ENCODE results near the gene UCK2.

UCK2 gene

DNA sequence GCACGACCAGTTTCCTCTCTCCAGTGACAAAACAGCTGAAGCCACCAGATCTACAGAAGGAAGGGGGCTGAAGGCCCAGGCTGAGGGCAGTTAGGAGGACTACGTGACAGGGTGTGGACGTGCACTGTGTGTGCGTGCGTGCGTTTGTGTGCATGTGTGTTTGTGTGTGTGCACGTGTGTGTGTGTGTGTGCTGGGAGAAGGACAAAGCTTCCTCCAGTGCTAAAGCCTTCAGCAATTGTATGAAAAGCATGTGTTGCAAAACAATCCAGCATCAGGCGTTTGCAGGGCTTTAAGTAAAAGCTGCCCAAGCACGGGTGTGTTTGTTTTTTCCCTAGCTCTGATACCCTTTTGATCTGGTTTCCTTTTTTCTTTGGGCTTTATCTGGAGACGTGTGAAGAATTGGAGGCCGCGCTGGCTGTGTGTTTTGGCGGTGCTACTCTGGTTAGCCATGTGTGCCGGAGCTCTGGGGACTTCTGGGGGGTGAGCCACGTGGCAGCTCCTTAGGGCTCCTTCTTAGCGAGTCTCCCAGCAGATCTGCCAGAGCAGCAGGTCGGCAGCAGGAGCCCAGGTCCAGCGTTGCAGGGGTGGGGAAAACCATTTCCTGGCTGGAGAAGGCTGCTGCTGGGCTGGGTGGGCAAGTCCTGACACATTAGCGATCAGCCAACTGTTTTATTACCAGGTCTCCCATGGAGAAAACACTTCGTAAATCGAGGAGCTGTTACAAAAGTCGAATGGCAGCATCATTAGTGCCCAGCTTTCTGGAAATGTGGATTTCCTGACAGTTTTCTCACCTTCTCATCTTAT lies 73.4 kb downstream of the UCK2 start:
- peak; percentile 37 for DNase-seq (ENCODE audit: low spot score)

- no peak for DNase-seq (ENCODE audit: low spot score)
These were observed 75.2 kb downstream of the UCK2 start for GRCh38 chr1:165902565-165902964.

- no peak for DNase-seq (ENCODE audit: low spot score)
These were observed 76.3 kb downstream of the UCK2 start for GRCh38 chr1:165903672-165904071.

GRCh38 chr1:165904948-165905347 lies 77.5 kb downstream of the UCK2 start:
- DNase-seq (ENCODE audit: low spot score), result no peak

GRCh38 chr1:165905853-165906252 lies 78.4 kb downstream of the UCK2 start:
- no peak for DNase-seq (ENCODE audit: low spot score)

- no peak for DNase-seq (ENCODE audit: low spot score)
These were observed 79.9 kb downstream of the UCK2 start for GRCh38 chr1:165907256-165907857.

DNA sequence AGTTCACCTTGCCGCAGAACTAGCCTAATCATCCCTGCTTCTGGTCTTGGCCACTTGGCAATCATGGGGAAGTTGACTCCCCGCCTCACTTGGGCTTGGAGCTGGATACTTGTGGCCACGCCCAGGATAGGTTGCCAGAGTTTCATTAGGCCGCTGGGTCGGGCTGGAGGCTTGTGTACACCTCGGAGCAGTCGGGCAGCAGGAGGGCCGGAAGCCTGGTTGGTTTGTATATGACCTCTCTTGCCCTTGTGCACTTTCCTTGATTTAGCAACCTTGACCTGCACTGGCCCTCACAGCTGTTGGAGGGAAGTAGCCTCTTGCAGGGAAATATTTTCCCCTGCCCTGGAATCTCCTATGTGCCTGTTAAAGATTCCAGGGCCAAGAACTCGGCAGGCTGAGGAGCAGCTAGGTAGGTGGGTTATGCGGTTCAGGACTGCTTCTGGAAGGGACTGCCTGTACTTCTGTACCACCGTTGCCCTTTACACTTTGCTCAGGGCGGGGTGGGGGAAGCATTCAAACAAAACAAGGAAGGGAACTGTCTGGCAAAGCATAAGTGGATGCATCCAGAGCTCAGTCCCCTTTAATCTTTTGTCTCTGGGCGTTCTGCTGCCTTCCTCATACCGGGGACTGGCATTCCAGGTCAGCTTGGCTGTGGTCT lies 83.5 kb downstream of the UCK2 start:
- DNase-seq (ENCODE audit: low spot score), result no peak

DNA sequence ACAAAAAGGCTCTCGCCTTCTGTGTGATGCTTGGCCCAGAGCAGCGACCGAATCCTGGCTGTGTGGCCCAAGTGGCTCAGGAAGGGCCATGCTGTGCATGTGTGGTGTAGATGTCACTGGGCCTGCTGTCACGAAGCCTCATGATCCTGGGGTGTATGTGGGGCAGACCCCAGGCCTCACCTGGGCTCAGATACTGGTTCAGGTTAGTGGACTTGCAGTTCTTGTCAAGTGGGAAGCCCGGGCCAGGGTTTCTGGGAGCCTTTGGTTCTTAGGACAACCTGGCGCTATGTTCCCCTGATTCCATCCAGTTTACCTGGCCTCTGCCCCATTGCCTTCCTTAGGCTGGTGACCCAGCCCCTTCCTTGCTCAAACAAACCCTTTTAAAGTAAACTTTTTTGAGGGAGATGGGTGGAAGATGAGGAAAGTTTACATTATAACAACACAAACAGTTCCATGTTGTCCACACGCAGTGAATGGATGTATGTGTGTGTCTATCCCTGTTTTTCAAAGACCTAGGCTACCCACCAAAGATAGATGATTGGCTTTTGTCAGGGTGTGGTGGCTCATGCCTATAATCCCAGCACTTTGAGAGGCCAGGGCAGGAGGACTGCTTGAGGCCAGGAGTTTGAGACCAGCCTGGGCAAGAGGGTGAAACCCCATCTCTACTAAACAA lies 84.3 kb downstream of the UCK2 start:
- DNase-seq (ENCODE audit: low spot score), result no peak

DNA sequence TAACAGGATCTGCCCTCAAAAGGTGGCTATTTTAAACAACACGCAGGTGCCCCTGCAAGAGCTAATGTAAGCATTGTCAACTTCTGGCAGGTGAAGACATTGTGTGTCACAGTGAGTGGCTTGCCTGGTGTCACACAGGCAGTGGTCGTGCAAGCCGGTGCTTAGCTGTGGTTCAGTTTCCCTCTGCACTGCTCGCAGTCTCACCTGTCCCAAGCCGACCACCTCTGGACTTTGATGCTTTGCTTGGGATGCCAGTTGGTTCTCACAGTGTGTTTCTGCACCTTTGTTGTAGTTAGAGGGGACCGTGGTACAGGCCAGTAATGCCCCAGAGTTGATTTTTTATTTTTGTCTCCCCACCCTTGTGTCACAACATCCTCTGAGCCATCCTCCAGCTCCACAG lies 85.2 kb downstream of the UCK2 start:
- no peak for DNase-seq (ENCODE audit: low spot score)

DNA sequence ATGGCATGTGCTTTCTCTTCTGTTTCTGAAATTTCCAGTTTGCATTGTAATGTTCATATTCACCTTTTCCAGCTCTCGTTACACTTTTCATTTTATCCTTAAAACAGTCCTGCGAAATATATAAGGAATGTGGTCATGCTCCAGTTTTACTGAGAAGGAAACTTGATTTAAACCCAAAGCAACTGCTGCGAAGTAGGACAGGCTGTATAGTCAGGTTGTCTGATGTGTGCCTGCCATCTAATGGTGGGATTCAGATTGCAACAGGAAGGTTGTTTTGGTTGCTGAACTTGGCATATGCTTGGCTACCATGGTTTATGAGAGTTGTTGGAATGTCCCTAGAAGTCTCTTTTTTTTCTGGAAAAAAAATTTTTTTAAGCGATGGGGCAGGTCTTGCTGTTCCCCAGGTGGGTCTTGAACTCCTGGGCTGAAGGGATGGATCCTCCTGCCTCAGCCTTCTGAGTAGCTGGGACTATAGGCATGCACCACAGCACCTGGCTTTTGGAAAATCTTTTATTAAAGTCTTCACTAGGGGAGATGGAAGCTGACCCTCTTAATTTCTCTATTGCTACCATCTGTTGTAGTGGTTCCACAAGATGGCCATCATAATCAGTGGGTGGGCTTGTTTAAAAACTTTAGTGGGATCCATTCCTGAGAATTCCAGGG lies 86.9 kb downstream of the UCK2 start:
- DNase-seq (ENCODE audit: low spot score), result peak; percentile 83

DNA sequence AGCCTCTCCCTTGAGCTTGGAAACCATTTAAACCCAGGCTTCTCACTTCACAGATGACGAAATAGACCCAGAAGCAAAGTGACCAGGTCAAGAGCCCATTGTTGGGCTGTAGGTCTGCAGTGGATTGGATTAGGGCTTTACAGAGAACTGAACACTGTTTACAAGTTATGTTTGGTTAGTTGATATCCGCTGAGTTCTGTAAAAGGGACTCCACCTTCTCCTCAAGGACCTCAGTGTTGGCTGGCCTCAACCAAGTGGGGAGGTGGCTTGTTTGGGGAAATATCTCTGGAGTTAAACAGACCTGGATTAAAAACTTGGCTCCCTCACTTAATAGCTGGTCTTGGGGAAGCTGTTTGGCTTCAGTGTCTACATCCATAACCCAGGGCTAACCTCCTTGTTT lies 88.1 kb downstream of the UCK2 start:
- DNase-seq (ENCODE audit: low spot score), result no peak

DNA sequence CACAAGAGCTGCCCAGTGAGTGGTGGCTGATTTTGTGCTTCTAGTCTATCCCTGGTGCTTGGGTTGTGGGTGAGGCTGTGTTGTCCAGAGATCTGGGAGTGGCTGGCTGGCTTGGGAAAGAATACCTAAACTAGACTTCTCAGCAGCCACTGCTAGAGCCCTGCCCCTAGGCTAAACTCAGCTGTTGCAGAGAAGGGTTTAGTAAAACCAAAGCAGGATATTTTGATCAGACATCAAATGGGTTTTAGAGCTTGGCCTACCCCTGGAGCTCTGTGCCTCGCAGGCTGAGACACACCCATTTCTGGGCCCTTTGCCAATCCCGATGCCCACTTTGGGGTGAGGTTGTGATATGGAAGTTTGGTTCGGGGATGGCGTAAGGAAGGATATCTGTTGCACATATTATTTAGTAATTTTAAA lies 88.5 kb downstream of the UCK2 start:
- DNase-seq (ENCODE audit: low spot score), result no peak

GRCh38 chr1:165917166-165917565 lies 89.8 kb downstream of the UCK2 start:
- no peak for DNase-seq (ENCODE audit: low spot score)

DNA sequence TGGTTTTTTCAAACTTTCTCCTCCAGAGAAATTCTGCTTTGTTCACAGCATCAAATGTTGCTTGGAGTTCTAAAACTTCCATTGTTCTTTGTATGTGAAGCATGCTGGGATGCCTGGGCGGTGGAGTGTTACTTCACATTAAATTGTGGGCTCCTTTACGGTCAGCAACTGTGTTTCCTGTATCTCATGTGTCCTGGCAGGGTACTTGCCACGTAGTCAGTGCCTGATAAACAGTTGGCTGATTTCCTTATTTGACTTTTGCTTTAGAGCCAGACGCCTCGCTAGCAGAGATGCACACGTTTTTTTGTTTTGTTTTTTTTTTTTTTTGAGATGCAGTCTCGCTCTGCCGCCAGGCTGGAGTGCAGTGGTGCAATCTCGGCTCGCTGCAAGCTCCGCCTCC lies 96.7 kb downstream of the UCK2 start:
- no peak for DNase-seq (ENCODE audit: low spot score)

- DNase-seq (ENCODE audit: low spot score), result no peak
These were observed 98.2 kb downstream of the UCK2 start for GRCh38 chr1:165925498-165926079.

DNA sequence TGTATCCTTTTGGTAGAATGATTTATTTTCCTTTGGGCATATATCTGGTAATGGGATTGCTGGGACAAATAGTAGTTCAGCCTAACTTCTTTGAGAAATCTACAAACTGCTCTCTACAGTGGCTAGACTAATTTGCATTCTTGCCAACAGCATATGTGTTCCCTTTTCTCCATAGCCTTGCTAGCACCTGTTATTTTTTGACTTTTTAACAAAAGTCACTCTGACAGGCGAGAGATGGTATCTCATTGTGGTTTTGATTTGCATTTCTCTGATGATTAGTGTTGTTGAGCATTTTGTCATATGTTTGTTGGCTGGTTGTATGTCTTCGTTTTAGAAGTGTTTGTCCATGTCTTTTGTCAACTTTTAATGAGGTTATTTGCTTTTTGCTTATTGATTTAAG lies 99.8 kb downstream of the UCK2 start:
- DNase-seq (ENCODE audit: low spot score), result no peak

- peak; percentile 66 for DNase-seq (ENCODE audit: low spot score)
These were observed 100.8 kb downstream of the UCK2 start for GRCh38 chr1:165928075-165928731.

GRCh38 chr1:165930961-165931360 lies 103.5 kb downstream of the UCK2 start:
- DNase-seq (ENCODE audit: low spot score), result no peak

DNA sequence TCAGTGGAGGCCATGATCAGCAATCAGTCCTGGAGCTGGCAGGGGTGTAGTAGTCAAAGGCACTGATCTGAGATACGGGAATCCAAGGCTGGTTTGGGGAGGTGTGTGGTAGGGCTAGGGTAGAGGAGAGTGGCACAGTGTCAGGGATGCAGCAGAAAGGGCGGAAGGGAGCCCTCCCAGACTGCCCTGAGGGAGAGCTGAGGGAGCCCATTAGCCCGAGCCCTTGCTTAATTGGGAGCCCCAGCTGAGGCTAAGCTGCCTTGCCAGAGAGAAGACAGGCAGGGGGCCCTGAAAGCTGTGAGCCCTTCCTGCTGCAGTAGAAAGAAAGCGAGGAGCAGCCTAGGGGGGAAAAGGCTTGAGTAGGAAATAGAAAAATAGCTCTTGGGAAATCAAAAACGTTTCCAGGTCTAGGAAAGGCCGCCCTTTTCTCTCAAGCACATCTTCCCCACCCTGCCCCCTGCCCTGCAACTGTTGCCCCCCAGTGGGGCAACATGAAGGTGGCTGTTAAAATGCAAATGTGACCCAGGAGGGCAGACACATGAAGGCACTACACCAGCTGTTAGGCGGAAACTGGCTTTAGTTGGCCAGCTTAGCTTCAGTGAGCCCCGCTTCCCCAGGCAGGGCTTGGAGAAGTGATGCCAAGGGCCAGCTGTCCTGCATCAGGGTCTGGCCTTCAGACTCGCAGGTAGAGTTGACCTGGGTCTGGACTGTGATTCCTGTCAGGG lies 106.2 kb downstream of the UCK2 start:
- DNase-seq (ENCODE audit: low spot score), result no peak

GRCh38 chr1:165936542-165936941 lies 109.1 kb downstream of the UCK2 start:
- no peak for DNase-seq (ENCODE audit: low spot score)

DNA sequence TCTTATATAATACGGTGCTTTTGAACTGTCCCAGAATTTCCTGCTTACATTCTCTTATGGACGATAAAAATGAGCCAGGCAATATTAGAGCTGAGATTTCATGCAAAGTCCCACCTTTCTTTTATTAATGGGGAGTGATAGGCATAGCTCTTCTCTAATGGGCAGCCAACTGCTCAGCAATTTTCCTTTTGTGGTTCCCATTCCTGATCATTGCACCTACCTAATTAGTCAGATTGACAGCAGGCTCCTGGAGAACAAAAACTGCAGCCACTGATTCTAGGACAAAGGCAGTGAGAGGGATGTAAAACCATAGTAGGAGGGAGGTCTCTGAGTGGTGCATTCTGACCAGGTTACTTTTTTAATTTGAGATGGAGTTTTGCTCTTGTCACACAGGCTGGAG lies 110.4 kb downstream of the UCK2 start:
- DNase-seq (ENCODE audit: low spot score), result no peak

Data from D341Med (cell line).